ENCODE measurements around the gene ARG2.

DNA sequence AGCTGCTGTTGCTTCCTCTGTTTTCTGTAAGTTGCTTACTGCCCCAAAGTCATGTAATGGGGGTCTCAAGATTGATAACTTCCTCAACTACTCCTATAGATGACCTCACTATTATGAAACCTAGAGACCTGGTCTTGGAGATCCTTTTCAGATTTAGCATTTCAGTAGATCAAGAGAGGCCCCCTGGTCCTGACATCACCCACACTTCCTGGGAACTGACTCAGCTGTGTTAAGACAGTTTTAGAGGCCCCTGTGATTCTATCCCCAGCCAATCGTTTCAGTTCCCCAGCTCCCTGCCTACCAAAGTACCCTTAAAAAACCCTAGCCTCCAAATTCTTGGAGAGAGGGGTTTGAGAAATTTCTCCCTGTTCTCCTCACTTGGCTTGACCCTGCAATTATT is 9.2 kb upstream of the ARG2 start:
- no peak for TF ChIP-seq EZH2 (IDR thresholded peaks at IDR 0.05; ENCODE audit: borderline replicate concordance)
- TF ChIP-seq, protein P1, sequence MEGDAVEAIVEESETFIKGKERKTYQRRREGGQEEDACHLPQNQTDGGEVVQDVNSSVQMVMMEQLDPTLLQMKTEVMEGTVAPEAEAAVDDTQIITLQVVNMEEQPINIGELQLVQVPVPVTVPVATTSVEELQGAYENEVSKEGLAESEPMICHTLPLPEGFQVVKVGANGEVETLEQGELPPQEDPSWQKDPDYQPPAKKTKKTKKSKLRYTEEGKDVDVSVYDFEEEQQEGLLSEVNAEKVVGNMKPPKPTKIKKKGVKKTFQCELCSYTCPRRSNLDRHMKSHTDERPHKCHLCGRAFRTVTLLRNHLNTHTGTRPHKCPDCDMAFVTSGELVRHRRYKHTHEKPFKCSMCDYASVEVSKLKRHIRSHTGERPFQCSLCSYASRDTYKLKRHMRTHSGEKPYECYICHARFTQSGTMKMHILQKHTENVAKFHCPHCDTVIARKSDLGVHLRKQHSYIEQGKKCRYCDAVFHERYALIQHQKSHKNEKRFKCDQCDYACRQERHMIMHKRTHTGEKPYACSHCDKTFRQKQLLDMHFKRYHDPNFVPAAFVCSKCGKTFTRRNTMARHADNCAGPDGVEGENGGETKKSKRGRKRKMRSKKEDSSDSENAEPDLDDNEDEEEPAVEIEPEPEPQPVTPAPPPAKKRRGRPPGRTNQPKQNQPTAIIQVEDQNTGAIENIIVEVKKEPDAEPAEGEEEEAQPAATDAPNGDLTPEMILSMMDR (IDR thresholded peaks at IDR 0.05; ENCODE audit: poor library complexity) = no peak
